Astrocyte (in vitro differentiated cells and primary cell): ENCODE data around the gene SMOC2. TPM values are rescaled to one million over a fixed set of nuclear protein-coding genes. Genes with fewer than 3 reads are reported as not detected.

Source experiments
- DNase-seq: peaks from one replicate; pipeline ENCODE4 v3.0.0-alpha.2; 2010; ENCODE audit warnings: low read depth
- FAIRE-seq: peaks from 2 replicates; lab custom pipeline; 2011; peaks lifted over from hg19 to GRCh38; lab: Jason Lieb, UNC
- H2AFZ ChIP-seq: 2 replicates; pipeline ENCODE4 v1.6.0; 2012; ENCODE audit warnings: low read depth, low read length, inconsistent platforms
- H3K27ac ChIP-seq: 2 replicates; pipeline ENCODE4 v1.5.1; 2011; ENCODE audit warnings: low read depth, low read length, inconsistent platforms
- H3K27me3 ChIP-seq: 2 replicates; pipeline ENCODE4 v1.6.0; 2011; ENCODE audit warnings: low read length, inconsistent platforms; ENCODE audit not compliant: insufficient read depth
- H3K36me3 ChIP-seq: 2 replicates; pipeline ENCODE4 v1.5.1; 2011; ENCODE audit warnings: low read length, inconsistent platforms; ENCODE audit not compliant: insufficient read depth
- H3K4me1 ChIP-seq: 2 replicates; pipeline ENCODE4 v1.5.1; 2011; ENCODE audit warnings: low read length, inconsistent platforms; ENCODE audit not compliant: insufficient read depth
- H3K4me2 ChIP-seq: 2 replicates; pipeline ENCODE4 v1.6.0; 2012; ENCODE audit warnings: low read length, inconsistent platforms
- H3K4me3 ChIP-seq: 2 replicates; pipeline ENCODE4 v1.5.1; 2011; ENCODE audit warnings: low read depth, mild to moderate bottlenecking, low read length, inconsistent platforms; ENCODE audit not compliant: insufficient read depth
- H3K79me2 ChIP-seq: 2 replicates; pipeline ENCODE4 v1.6.0; 2012; ENCODE audit warnings: mild to moderate bottlenecking, low read length, inconsistent platforms; ENCODE audit not compliant: insufficient read depth
- H3K9ac ChIP-seq: 2 replicates; pipeline ENCODE4 v1.6.0; 2012; ENCODE audit warnings: mild to moderate bottlenecking, low read length, inconsistent platforms
- H3K9me3 ChIP-seq: 2 replicates; pipeline ENCODE4 v1.5.1; 2012; ENCODE audit warnings: low read depth, mild to moderate bottlenecking, low read length, inconsistent platforms; ENCODE audit not compliant: insufficient read depth
- H4K20me1 ChIP-seq: 2 replicates; pipeline ENCODE4 v1.6.0; 2012; ENCODE audit warnings: low read length, inconsistent platforms; ENCODE audit not compliant: insufficient read depth
- H3K27ac Mint-ChIP-seq: one replicate; pipeline ENCODE4 v1.8.0; 2021; ENCODE audit warnings: mild to moderate bottlenecking, mixed read lengths; ENCODE audit not compliant: unreplicated experiment
- H3K27me3 Mint-ChIP-seq: one replicate; pipeline ENCODE4 v1.8.0; 2021; ENCODE audit warnings: low read depth, mixed read lengths; ENCODE audit not compliant: unreplicated experiment
- H3K36me3 Mint-ChIP-seq: one replicate; pipeline ENCODE4 v1.8.0; 2021; ENCODE audit warnings: low read depth, mixed read lengths; ENCODE audit not compliant: unreplicated experiment
- H3K4me1 Mint-ChIP-seq: one replicate; pipeline ENCODE4 v1.8.0; 2021; ENCODE audit warnings: low read depth, mixed read lengths; ENCODE audit not compliant: unreplicated experiment
- H3K4me3 Mint-ChIP-seq: one replicate; pipeline ENCODE4 v1.8.0; 2021; ENCODE audit warnings: mild to moderate bottlenecking, moderate library complexity, mixed read lengths; ENCODE audit not compliant: unreplicated experiment
- H3K9me3 Mint-ChIP-seq: one replicate; pipeline ENCODE4 v1.8.0; 2021; ENCODE audit warnings: mild to moderate bottlenecking, mixed read lengths; ENCODE audit not compliant: unreplicated experiment
- EZH2 ChIP-seq: IDR thresholded peaks from 2 replicates; pipeline ENCODE4 v1.6.1; 2012; ENCODE audit warnings: mild to moderate bottlenecking, low read length, inconsistent platforms; ENCODE audit not compliant: insufficient read depth
- total RNA-seq: library from RNA; stranded (reverse); gene quantifications from 2 replicates; pipeline ENCODE4 v1.2.1, GENCODE V29; 2021
- TF ChIP-seq, protein P1 (sequence below): IDR thresholded peaks from 2 replicates; pipeline ENCODE4 v1.5.1; 2011; ENCODE audit warnings: low read depth, mild to moderate bottlenecking, inconsistent platforms, low read length, moderate library complexity; ENCODE audit not compliant: insufficient read depth

Gene SMOC2
- total RNA-seq, 1 donor from 2014 or later: 0.93 TPM

DNA sequence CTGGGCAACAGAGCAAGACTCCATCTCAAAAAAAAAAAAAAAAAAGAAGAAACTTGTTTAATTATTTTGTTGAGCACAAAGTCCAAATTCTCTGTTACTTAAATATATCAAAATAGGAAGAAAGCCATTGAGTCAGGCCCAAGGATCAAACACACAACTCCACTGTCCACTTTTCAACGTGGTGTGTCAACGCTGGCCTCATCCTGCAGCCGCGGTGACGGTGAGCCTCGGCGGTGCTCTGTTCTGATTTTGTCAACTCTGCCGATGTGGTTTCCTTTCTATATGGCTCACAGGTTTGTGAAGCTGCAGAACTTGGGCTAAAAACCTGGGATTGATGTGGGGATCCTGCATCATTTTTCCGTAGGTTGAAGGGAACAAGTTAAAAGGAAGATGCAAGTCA is 3.2 kb upstream of the SMOC2 start:
- Mint-ChIP-seq H3K4me1 (peaks cover 16% of the 10 kb centered on the region), H3K36me3 (no peaks in the 10 kb centered on the region), H3K4me3 (no peak overlapping the region), H3K27ac (no peak overlapping the region), H3K9me3 (no peaks in the 10 kb centered on the region), H3K27me3 (peaks cover 44% of the 10 kb centered on the region)
- no peak for TF ChIP-seq EZH2
- TF ChIP-seq, protein P1, sequence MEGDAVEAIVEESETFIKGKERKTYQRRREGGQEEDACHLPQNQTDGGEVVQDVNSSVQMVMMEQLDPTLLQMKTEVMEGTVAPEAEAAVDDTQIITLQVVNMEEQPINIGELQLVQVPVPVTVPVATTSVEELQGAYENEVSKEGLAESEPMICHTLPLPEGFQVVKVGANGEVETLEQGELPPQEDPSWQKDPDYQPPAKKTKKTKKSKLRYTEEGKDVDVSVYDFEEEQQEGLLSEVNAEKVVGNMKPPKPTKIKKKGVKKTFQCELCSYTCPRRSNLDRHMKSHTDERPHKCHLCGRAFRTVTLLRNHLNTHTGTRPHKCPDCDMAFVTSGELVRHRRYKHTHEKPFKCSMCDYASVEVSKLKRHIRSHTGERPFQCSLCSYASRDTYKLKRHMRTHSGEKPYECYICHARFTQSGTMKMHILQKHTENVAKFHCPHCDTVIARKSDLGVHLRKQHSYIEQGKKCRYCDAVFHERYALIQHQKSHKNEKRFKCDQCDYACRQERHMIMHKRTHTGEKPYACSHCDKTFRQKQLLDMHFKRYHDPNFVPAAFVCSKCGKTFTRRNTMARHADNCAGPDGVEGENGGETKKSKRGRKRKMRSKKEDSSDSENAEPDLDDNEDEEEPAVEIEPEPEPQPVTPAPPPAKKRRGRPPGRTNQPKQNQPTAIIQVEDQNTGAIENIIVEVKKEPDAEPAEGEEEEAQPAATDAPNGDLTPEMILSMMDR: no peak
- Histone ChIP-seq H3K27me3 (peaks cover 20% of the 10 kb centered on the region), H3K4me3 (no peak overlapping the region), H3K27ac (no peak overlapping the region), H2AFZ (no peak overlapping the region), H3K36me3 (no peaks in the 10 kb centered on the region), H4K20me1 (no peaks in the 10 kb centered on the region), H3K9me3 (no peaks in the 10 kb centered on the region), H3K79me2 (no peaks in the 10 kb centered on the region), H3K4me2 (no peak overlapping the region), H3K4me1 (no peaks in the 10 kb centered on the region), H3K9ac (no peak overlapping the region)
- DNase-seq (no peak), FAIRE-seq (no peak)

GRCh38 chr6:168438783-168439520 is 2.0 kb upstream of the SMOC2 start:
- no peak overlapping the region for H3K27ac ChIP-seq
- H3K4me2 ChIP-seq: no peak overlapping the region
- no peaks in the 10 kb centered on the region for H3K79me2 ChIP-seq
- no peaks in the 10 kb centered on the region for H3K4me1 ChIP-seq
- no peaks in the 10 kb centered on the region for H3K9me3 ChIP-seq
- H3K27me3 ChIP-seq: peaks cover 26% of the 10 kb centered on the region
- no peak overlapping the region for H3K27ac Mint-ChIP-seq
- peaks cover 16% of the 10 kb centered on the region for H3K4me1 Mint-ChIP-seq
- FAIRE-seq: no peak
- peaks cover 53% of the 10 kb centered on the region for H3K27me3 Mint-ChIP-seq
- no peak for DNase-seq
- no peaks in the 10 kb centered on the region for H3K36me3 ChIP-seq
- H3K9me3 Mint-ChIP-seq: no peaks in the 10 kb centered on the region
- H3K4me3 Mint-ChIP-seq: no peak overlapping the region
- no peaks in the 10 kb centered on the region for H3K36me3 Mint-ChIP-seq
- H2AFZ ChIP-seq: no peak overlapping the region
- H3K9ac ChIP-seq: no peak overlapping the region
- H4K20me1 ChIP-seq: no peaks in the 10 kb centered on the region
- TF ChIP-seq EZH2: no peak
- H3K4me3 ChIP-seq: no peak overlapping the region

DNA sequence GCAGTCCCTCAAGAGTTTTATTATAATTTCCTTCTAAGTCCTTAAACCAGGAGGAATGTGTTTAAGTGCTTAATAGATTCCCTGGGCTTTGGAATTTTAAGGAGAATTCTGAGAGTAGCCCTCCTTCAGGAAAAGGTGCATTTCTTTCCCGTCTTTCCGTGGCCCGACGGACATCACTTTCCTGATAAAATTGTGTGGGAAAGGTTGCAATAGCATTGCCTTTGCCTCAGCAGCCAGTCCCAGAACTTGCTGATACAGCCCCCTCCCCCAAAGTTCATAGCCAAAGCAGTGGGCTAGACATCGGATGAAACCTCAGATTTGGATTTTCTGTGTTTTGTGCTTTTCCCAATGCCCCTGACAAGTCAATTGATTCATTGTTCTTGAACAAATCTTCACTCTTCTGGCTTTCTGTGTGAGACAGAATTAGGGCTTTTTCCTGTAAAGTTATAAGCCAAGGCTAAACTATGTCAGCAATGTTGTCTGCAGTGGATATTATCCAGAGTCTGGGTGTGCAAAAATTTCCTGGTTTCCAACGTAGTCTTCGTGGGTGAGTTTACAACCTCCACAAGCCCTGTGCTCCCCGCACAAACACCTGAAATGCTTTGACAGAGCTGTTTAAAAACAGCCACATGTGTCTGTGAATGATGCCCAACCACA is 1.1 kb upstream of the SMOC2 start:
- TF ChIP-seq, protein P1: no peak
- no peak for TF ChIP-seq EZH2
- Mint-ChIP-seq H3K4me1 (peaks cover 16% of the 10 kb centered on the region), H3K27ac (no peak overlapping the region), H3K4me3 (peak overlapping the region; percentile 66), H3K27me3 (peaks cover 55% of the 10 kb centered on the region), H3K36me3 (no peaks in the 10 kb centered on the region), H3K9me3 (no peaks in the 10 kb centered on the region)
- Histone ChIP-seq H3K27ac (no peak overlapping the region), H3K79me2 (no peaks in the 10 kb centered on the region), H3K4me2 (no peak overlapping the region), H3K36me3 (no peaks in the 10 kb centered on the region), H3K27me3 (peaks cover 26% of the 10 kb centered on the region), H3K4me1 (no peaks in the 10 kb centered on the region), H3K9ac (no peak overlapping the region), H3K4me3 (no peak overlapping the region), H4K20me1 (no peaks in the 10 kb centered on the region), H3K9me3 (no peaks in the 10 kb centered on the region), H2AFZ (no peak overlapping the region)
- FAIRE-seq (no peak), DNase-seq (no peak)
